ENCODE measurements around the gene MBNL1.

DNA sequence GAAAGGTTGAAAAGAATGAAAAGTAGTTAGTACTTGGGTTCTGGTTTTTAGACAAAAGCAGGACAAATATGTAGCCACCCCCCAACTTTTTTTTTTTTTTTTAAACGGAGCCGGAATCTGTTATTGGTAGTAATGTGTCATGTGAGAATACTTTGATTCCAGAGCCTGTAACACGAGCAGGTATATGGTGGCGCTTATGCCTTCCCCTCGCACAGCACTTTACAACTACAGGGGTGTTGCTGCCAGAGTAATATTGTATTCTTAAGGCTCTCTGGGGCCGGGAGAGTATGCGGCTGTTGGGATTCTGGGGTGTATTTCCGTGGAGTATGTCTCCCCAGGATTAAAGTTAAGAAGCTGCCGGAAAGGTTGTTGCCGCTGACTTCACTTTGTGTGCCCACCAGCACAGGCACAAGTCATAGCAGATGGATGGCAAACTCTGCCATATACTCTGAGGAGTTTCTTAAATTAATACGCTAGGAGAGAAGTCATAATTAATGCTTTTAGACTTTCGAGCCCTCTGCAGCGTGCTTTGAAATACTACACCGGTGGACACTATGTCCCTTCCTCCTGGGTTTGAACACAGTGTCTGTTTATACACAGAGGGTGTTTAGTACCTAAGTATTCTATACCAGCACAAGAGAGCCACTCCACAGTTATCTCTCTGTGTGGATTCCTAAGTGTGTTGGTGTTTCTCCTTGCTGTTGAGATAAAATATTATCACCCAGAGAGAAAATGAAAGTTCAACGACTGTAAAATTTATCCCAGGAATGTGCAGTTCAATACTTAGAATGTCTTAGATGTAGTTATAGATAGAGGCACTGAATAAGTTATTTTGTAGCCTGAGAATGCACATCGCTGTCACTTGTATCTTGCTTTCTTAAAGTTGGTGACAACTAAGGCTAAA is 1.4 kb downstream of the MBNL1 start:
- TF ChIP-seq, protein P1, sequence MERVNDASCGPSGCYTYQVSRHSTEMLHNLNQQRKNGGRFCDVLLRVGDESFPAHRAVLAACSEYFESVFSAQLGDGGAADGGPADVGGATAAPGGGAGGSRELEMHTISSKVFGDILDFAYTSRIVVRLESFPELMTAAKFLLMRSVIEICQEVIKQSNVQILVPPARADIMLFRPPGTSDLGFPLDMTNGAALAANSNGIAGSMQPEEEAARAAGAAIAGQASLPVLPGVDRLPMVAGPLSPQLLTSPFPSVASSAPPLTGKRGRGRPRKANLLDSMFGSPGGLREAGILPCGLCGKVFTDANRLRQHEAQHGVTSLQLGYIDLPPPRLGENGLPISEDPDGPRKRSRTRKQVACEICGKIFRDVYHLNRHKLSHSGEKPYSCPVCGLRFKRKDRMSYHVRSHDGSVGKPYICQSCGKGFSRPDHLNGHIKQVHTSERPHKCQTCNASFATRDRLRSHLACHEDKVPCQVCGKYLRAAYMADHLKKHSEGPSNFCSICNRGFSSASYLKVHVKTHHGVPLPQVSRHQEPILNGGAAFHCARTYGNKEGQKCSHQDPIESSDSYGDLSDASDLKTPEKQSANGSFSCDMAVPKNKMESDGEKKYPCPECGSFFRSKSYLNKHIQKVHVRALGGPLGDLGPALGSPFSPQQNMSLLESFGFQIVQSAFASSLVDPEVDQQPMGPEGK (CRISPR knock-in tag; IDR thresholded peaks at IDR 0.05; ENCODE audit: borderline replicate concordance), result no peak
- TF ChIP-seq TOX (CRISPR knock-in tag; IDR thresholded peaks at IDR 0.05; ENCODE audit: borderline replicate concordance) (no peak), OSR1 (CRISPR knock-in tag; IDR thresholded peaks at IDR 0.05) (no peak), ZNF70 (CRISPR knock-in tag; IDR thresholded peaks at IDR 0.05) (no peak), PPARA (CRISPR knock-in tag; IDR thresholded peaks at IDR 0.05; ENCODE audit: borderline replicate concordance) (no peak), RARB (CRISPR knock-in tag; IDR thresholded peaks at IDR 0.05) (no peak), CSDC2 (CRISPR knock-in tag; IDR thresholded peaks at IDR 0.05) (no peak), ZFP30 (CRISPR knock-in tag; IDR thresholded peaks at IDR 0.05) (no peak), ZFP3 (CRISPR knock-in tag; IDR thresholded peaks at IDR 0.05) (no peak)
- TF ChIP-seq, protein P2, sequence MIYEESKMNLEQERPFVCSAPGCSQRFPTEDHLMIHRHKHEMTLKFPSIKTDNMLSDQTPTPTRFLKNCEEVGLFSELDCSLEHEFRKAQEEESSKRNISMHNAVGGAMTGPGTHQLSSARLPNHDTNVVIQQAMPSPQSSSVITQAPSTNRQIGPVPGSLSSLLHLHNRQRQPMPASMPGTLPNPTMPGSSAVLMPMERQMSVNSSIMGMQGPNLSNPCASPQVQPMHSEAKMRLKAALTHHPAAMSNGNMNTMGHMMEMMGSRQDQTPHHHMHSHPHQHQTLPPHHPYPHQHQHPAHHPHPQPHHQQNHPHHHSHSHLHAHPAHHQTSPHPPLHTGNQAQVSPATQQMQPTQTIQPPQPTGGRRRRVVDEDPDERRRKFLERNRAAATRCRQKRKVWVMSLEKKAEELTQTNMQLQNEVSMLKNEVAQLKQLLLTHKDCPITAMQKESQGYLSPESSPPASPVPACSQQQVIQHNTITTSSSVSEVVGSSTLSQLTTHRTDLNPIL (CRISPR knock-in tag; IDR thresholded peaks at IDR 0.05; ENCODE audit: low read depth), result no peak
